ENCODE measurements around the gene KCNJ6.

KCNJ6 gene

GRCh38 chr21:37907076-37907475 lies 9.2 kb downstream of the KCNJ6 start:
- no peak for TF ChIP-seq CTCF (IDR thresholded peaks at IDR 0.05; ENCODE audit: low read depth, low read length, missing control alignments)
- DNase-seq (ENCODE audit: low read depth), result no peak
- H3K4me3 ChIP-seq (ENCODE audit: low read depth, low read length), result no peak overlapping the region

GRCh38 chr21:37905291-37905690 lies 11.0 kb downstream of the KCNJ6 start:
- no peak for DNase-seq (ENCODE audit: low read depth)
- H3K4me3 ChIP-seq (ENCODE audit: low read depth, low read length), result no peak overlapping the region
- TF ChIP-seq CTCF (IDR thresholded peaks at IDR 0.05; ENCODE audit: low read depth, low read length, missing control alignments), result no peak

- no peak for DNase-seq (ENCODE audit: low read depth)
- no peak overlapping the region for H3K4me3 ChIP-seq (ENCODE audit: low read depth, low read length)
- no peak for TF ChIP-seq CTCF (IDR thresholded peaks at IDR 0.05; ENCODE audit: low read depth, low read length, missing control alignments)
Measured at GRCh38 chr21:37904856-37905255, 11.4 kb downstream of the KCNJ6 start.

GRCh38 chr21:37903396-37903795 lies 12.9 kb downstream of the KCNJ6 start:
- no peak for TF ChIP-seq CTCF (IDR thresholded peaks at IDR 0.05; ENCODE audit: low read depth, low read length, missing control alignments)
- no peak for DNase-seq (ENCODE audit: low read depth)

GRCh38 chr21:37899146-37899545 lies 17.1 kb downstream of the KCNJ6 start:
- no peak for TF ChIP-seq CTCF (IDR thresholded peaks at IDR 0.05; ENCODE audit: low read depth, low read length, missing control alignments)
- no peak overlapping the region for H3K4me3 ChIP-seq (ENCODE audit: low read depth, low read length)

More at GRCh38 chr21:37903396-37903795, 12.9 kb downstream of the KCNJ6 start:
- H3K4me3 ChIP-seq (ENCODE audit: low read depth, low read length), result no peak overlapping the region

GRCh38 chr21:37896788-37897187 lies 19.5 kb downstream of the KCNJ6 start:
- DNase-seq (ENCODE audit: low read depth), result no peak
- TF ChIP-seq CTCF (IDR thresholded peaks at IDR 0.05; ENCODE audit: low read depth, low read length, missing control alignments), result no peak
- no peak overlapping the region for H3K4me3 ChIP-seq (ENCODE audit: low read depth, low read length)

More at GRCh38 chr21:37899146-37899545, 17.1 kb downstream of the KCNJ6 start:
- no peak for DNase-seq (ENCODE audit: low read depth)

GRCh38 chr21:37891972-37892371 lies 24.3 kb downstream of the KCNJ6 start:
- DNase-seq (ENCODE audit: low read depth), result no peak
- H3K4me3 ChIP-seq (ENCODE audit: low read depth, low read length), result no peak overlapping the region

More at GRCh38 chr21:37891972-37892371, 24.3 kb downstream of the KCNJ6 start:
- TF ChIP-seq CTCF (IDR thresholded peaks at IDR 0.05; ENCODE audit: low read depth, low read length, missing control alignments), result no peak

All from GM12864 (cell line).